Duodenal mucosa (tissue), 2 donors: ENCODE measurements around the gene CCDC91.

Experiments
- H3K27ac ChIP-seq: one replicate; pipeline ENCODE4 v1.7.0; 2013; ENCODE audit warnings: low read depth, low read length
- H3K27me3 ChIP-seq, 2 donors: one replicate each; pipeline ENCODE4 v1.7.0; 2013; ENCODE audit warnings: low read length in 2 of 2, control low read depth in 1 of 2; ENCODE audit not compliant: insufficient read depth in 2 of 2, control insufficient read depth in 1 of 2
- H3K36me3 ChIP-seq, 2 donors: one replicate each; pipeline ENCODE4 v1.7.0; 2013; ENCODE audit warnings: low read length in 2 of 2, control low read depth in 1 of 2; ENCODE audit not compliant: insufficient read depth in 2 of 2, control insufficient read depth in 1 of 2
- H3K4me1 ChIP-seq, 2 donors: one replicate each; pipeline ENCODE4 v1.7.0; 2013; ENCODE audit warnings: low read length in 2 of 2, control low read depth in 1 of 2; ENCODE audit not compliant: insufficient read depth in 2 of 2, control insufficient read depth in 1 of 2
- H3K4me3 ChIP-seq, 2 donors: one replicate each; pipeline ENCODE4 v1.7.0; 2013; ENCODE audit warnings: low read length in 2 of 2, low read depth in 1 of 2
- H3K9ac ChIP-seq, 2 donors: one replicate each; pipeline ENCODE4 v1.7.0; 2013; ENCODE audit warnings: low read length in 2 of 2, low read depth in 1 of 2
- H3K9me3 ChIP-seq, 2 donors: one replicate each; pipeline ENCODE4 v1.7.0; 2013; ENCODE audit warnings: low read length in 2 of 2, control low read depth in 1 of 2; ENCODE audit not compliant: control insufficient read depth in 1 of 2

Gene CCDC91

DNA sequence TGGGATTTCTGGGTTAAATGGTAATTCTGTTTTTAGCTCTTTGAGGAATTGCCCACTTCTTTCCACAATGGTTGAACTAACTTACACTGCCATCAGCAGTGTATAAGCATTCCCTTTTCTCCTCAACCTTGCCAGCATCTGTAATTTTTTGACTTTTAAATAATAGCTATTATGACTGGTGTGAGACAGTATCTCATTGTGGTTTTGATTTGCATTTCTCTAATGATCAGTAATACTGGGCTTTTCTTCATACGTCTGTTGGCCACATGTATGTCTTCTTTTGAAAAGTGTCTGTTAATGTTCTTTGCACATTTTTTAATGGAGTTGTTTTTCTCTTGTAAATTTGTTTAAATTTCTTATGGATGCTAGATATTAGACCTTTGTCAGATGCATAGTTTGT lies 323.7 kb downstream of the CCDC91 start:
- H3K4me1 ChIP-seq = no peaks in the 10 kb centered on the region
- H3K4me3 ChIP-seq = no peak overlapping the region
- no peak overlapping the region for H3K9ac ChIP-seq
- no peak overlapping the region for H3K27ac ChIP-seq
- H3K27me3 ChIP-seq = no peaks in the 10 kb centered on the region
- no peaks in the 10 kb centered on the region for H3K9me3 ChIP-seq
- no peaks in the 10 kb centered on the region for H3K36me3 ChIP-seq

DNA sequence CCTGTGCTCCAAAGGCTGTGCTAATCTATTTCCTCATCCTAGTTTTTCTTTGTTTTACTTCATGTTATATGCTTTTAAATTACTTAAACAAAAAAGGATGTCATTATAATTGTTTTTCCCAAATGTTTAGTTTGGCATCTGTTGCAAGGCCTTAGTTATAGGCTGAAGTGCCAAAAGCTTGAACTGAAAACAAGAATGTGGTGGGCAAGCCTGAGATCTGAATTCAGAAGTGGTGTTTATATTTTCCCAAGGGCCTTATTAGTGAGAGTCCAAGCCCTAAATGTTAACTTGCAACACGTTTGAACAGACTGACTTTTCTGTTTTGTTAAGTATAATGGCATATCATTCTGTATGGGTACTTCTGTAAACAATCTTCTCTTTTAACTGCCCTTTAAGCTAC lies 326.8 kb downstream of the CCDC91 start:
- Histone ChIP-seq H3K9me3 (no peaks in the 10 kb centered on the region), H3K27me3 (no peaks in the 10 kb centered on the region), H3K4me1 (no peaks in the 10 kb centered on the region), H3K27ac (no peak overlapping the region), H3K4me3 (no peak overlapping the region), H3K36me3 (no peaks in the 10 kb centered on the region), H3K9ac (no peak overlapping the region)

DNA sequence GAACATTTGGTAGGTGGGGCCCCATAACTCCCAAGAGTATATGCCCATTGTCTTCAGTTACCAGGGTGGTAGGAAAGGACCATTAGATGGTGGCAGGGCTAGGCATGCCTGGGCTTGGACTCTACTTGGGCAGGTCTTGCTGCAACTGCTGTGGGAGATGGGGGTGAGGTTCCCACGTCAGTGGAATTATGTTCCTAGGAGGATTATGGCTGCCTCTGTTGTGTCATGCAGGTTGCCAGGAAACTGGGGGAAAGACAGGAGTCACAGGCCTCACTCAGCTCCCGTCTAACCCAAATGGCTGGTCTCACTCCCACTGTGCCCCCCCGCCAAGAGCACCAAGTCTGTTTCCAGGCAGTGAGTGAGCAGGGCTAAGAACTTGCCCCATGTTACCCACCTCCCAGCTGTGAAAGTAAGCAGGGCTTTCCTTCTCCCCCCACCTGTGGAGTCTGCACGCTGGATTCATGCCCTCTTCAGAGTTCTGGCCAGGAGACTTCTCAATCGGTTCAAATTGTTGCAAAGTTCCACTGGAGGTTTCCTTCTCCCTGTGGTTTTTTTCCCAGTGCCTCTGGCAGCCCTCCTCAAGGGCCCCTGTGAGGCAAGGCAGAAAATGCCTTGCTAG lies 337.5 kb downstream of the CCDC91 start:
- Histone ChIP-seq H3K27ac (no peak overlapping the region), H3K9ac (no peak overlapping the region), H3K4me1 (no peaks in the 10 kb centered on the region), H3K4me3 (no peak overlapping the region), H3K36me3 (no peaks in the 10 kb centered on the region), H3K9me3 (peaks cover 0 to 3% of the 10 kb centered on the region in 2 donors), H3K27me3 (no peaks in the 10 kb centered on the region)

DNA sequence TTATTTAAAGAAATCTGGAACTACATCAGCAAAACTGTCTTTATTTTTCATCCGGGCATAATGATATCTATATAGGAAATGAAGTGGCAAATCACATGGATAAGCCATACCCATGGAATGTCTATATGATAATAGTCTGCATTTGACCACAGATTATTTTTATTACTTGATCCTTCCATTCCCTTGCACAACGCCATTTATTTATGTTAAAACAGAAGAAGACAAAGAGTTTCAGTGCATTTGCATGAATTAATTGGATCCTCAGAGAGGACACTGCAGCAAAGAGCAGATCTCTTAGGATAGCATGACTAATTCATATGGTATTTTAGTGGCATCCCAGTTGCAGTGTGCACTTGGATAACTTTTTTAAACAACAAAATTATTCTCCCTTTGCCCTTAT lies 345.0 kb downstream of the CCDC91 start:
- no peaks in the 10 kb centered on the region for H3K27me3 ChIP-seq
- H3K27ac ChIP-seq = no peak overlapping the region
- no peak overlapping the region for H3K4me3 ChIP-seq
- no peaks in the 10 kb centered on the region for H3K9me3 ChIP-seq
- H3K9ac ChIP-seq = no peak overlapping the region
- no peaks in the 10 kb centered on the region for H3K36me3 ChIP-seq
- H3K4me1 ChIP-seq = no peaks in the 10 kb centered on the region

DNA sequence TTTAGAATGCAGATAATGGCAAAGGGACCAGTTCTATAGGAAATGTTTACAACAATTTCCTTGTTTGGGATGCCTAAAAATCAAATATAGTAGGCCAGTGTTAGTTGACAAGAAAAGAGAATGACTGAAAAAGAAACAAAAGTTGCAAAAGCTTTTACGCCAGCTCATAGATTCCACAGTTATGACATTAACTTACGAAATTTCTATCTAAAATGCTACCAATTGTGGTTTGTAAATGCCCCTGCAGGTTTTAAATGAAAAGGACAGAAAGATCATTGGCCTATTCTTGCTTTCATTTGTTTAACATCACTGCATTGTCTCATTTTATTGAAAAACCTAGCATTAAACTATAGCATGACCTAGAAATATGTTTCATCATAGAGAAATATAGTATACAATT lies 345.8 kb downstream of the CCDC91 start:
- H3K9ac ChIP-seq = no peak overlapping the region
- H3K36me3 ChIP-seq = no peaks in the 10 kb centered on the region
- H3K27me3 ChIP-seq = no peaks in the 10 kb centered on the region
- H3K27ac ChIP-seq = no peak overlapping the region
- H3K4me1 ChIP-seq = no peaks in the 10 kb centered on the region
- H3K9me3 ChIP-seq = no peaks in the 10 kb centered on the region
- no peak overlapping the region for H3K4me3 ChIP-seq

DNA sequence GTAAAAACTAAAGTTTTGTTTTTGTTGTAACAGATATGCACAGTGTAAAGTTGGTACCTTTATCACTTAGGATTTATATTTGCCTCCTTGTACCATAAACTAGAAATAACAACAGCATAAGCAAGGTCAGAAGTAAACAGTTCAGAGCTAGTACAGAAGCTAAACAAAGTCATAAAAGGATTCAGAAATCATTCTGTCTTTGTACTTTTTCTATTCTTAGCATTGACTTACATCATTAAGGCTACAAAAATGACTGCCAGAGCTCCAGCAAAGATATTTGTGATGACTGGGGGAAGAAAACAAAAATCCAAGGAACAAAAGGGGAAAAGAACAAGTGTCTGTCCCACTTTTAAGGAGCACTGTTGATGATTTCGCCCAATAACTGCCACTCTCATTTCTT lies 347.2 kb downstream of the CCDC91 start:
- Histone ChIP-seq H3K4me3 (no peak overlapping the region), H3K9ac (no peak overlapping the region), H3K27me3 (no peaks in the 10 kb centered on the region), H3K4me1 (no peaks in the 10 kb centered on the region), H3K36me3 (no peaks in the 10 kb centered on the region), H3K27ac (no peak overlapping the region), H3K9me3 (no peaks in the 10 kb centered on the region)

DNA sequence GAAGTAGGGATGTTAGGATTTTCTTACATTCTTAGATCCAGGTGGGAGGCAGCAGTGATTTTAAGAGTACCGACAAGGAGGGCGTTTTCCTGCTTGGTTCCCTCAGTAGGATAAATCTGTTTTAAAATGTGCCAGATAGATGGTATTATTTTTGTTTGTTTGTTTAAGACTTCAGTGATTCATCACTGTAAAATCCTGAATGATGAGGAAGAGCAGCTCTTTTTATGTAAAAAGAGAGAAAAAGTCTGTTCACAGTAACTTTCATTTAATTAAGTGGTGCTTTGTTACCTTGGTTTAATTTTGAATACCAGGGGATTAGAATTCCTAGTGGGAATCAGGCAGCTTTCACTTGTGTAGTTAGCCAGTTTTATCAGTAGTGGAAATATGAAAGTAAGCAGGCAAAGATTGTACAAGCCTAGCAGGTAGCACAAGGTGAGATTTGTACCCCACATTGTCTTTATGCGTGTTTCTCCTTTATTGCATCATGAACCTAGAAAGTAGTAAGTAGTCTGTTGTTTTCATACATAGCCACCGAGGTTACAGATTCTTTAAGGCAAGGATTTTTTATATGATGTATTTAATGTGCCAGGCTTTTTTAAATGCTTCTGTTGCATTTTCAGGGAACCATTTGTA lies 349.6 kb downstream of the CCDC91 start:
- no peaks in the 10 kb centered on the region for H3K27me3 ChIP-seq
- no peak overlapping the region for H3K4me3 ChIP-seq
- H3K36me3 ChIP-seq = no peaks in the 10 kb centered on the region
- H3K27ac ChIP-seq = no peak overlapping the region
- H3K9me3 ChIP-seq = no peaks in the 10 kb centered on the region
- H3K4me1 ChIP-seq = peaks cover 0 to 5% of the 10 kb centered on the region in 2 donors
- H3K9ac ChIP-seq = no peak overlapping the region

DNA sequence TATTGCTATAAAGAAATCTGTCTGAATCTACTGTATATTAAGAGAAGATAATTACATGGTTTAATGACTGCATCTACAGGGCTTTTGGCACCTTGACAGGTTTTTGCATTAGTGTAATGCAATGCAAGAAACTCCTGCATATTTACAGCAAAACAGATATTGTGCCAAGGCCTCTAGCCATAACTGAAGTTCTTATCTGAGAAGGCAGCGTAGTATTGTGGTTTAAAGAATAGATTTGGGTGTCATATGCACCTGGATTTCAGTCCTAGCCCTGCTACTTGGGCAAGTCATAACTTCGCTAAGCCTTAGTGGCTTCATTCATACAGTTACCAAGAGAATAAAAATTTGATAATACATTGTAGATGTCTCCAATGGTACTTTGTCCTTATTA lies 350.1 kb downstream of the CCDC91 start:
- Histone ChIP-seq H3K36me3 (no peaks in the 10 kb centered on the region), H3K4me1 (peaks cover 0 to 5% of the 10 kb centered on the region in 2 donors), H3K27ac (no peak overlapping the region), H3K9me3 (no peaks in the 10 kb centered on the region), H3K9ac (no peak overlapping the region), H3K4me3 (no peak overlapping the region), H3K27me3 (no peaks in the 10 kb centered on the region)

DNA sequence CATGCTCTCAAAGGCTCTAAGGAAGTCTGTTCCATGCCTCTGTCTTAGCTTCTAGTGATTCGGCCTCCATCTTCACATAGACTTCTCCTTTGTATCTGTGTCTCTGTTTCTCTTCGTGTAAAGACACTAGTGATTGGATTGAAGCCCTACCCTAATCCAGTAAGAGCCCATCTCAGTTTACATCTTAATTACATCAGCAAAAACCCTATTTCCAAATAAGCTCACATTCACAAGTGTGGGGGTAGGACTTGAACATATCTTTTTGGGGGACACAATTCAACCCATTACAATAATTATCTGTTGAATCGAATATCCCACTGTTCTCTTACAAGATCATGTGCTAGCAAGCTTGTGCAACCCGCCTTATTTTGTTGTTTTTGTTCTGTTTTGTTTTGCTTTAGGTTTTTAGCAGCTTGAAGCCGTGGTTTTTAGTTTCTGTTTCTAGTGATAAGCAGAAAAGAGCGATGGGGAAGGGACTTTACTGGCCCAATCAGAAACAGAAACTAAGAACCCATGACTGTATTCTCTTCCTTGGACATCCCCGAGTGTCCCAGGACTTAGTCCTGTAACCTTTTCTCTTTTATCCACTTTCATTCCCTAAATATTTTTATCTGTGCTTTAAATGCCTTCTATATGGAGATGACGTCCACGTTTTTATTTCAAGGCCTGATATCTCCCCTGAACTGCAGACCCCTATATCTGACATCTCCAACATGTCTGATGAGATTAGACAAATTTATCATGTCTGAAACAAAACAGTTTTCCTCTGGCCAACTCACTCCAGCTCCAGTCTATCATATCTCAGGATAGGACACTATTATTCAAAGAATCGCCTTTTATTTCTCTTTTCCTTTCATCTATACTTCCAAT lies 353.0 kb downstream of the CCDC91 start:
- Histone ChIP-seq H3K27ac (peak overlapping the region; percentile 42), H3K36me3 (no peaks in the 10 kb centered on the region), H3K4me3 (peak overlapping the region; percentile 10 to 34), H3K4me1 (peaks cover 0 to 5% of the 10 kb centered on the region in 2 donors), H3K27me3 (no peaks in the 10 kb centered on the region), H3K9ac (no peak overlapping the region), H3K9me3 (no peaks in the 10 kb centered on the region)
